ENCODE data around the gene MTMR2.

The MTMR2 gene

DNA sequence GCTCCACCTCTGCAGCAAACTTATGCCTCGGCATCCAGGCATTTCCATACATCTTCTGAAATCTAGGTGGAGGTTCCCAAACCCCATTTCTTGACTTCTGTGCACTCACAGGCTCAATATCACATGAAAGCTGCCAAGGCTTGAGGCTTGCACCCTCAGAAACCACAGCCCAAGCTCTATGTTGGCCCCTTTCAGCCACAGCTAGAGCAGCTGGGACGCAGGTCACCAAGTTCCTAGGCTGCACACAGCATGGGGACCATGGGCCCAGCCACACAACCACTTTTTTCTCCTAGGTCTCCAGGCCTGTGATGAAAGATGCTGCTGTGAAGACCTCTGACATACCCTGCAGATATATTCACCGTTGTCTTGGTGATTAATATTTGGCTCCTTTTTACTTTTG, 24.7 kb upstream of the MTMR2 start:
- CTCF ChIA-PET, result no interaction called here
- POLR2A ChIA-PET, result no interaction called here
- no peak for TF ChIP-seq CTBP1 (IDR thresholded peaks at IDR 0.05; ENCODE audit: borderline replicate concordance)
- TF ChIP-seq ZNF384 (IDR thresholded peaks at IDR 0.05), result no peak
- no peak for TF ChIP-seq FOXM1 (IDR thresholded peaks at IDR 0.05; ENCODE audit: borderline replicate concordance)
- no peak for TF ChIP-seq L3MBTL2 (conservative IDR thresholded peaks at IDR 0.05)

DNA sequence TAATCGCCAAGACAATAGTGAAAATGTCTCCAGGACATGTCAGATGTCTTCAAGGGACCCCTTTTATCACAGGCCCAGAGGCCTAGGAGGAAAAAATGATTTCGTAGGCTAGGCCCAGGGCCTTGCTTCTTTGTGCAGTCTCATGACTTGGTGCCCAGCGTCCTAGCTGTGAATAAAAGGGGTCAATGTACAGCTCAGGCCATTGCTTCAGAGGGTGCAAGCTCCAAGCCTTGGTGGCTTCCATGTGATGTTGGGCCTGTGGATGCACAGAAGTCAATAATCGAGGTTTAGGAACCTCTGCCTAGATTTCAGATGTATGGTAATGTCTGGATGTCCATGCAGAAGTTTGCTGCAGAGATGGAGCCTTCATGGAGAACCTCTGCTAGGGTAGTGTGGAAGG, 20.7 kb upstream of the MTMR2 start:
- no peak for TF ChIP-seq ZNF384 (IDR thresholded peaks at IDR 0.05)
- no peak for TF ChIP-seq FOXA1 (IDR thresholded peaks at IDR 0.05)
- no peak for TF ChIP-seq TARDBP (IDR thresholded peaks at IDR 0.05)
- TF ChIP-seq L3MBTL2 (conservative IDR thresholded peaks at IDR 0.05), result no peak
- no peak for TF ChIP-seq BHLHE40 (IDR thresholded peaks at IDR 0.05; ENCODE audit: borderline replicate concordance)
- TF ChIP-seq ARNT (IDR thresholded peaks at IDR 0.05), result no peak
- no peak for TF ChIP-seq ELF4 (IDR thresholded peaks at IDR 0.05)
- TF ChIP-seq, protein P1, sequence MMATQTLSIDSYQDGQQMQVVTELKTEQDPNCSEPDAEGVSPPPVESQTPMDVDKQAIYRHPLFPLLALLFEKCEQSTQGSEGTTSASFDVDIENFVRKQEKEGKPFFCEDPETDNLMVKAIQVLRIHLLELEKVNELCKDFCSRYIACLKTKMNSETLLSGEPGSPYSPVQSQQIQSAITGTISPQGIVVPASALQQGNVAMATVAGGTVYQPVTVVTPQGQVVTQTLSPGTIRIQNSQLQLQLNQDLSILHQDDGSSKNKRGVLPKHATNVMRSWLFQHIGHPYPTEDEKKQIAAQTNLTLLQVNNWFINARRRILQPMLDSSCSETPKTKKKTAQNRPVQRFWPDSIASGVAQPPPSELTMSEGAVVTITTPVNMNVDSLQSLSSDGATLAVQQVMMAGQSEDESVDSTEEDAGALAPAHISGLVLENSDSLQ (IDR thresholded peaks at IDR 0.05), result no peak
- TF ChIP-seq FOXM1 (IDR thresholded peaks at IDR 0.05; ENCODE audit: borderline replicate concordance), result no peak
- no peak for TF ChIP-seq SP1 (IDR thresholded peaks at IDR 0.05)
- no peak for TF ChIP-seq NFRKB (IDR thresholded peaks at IDR 0.05)
- no peak for TF ChIP-seq LEF1 (IDR thresholded peaks at IDR 0.05; ENCODE audit: borderline replicate concordance)
- TF ChIP-seq SUZ12 (IDR thresholded peaks at IDR 0.05), result no peak
- no peak for TF ChIP-seq CTBP1 (IDR thresholded peaks at IDR 0.05; ENCODE audit: borderline replicate concordance)
- TF ChIP-seq FOXK2 (IDR thresholded peaks at IDR 0.05), result no peak
- no peak for TF ChIP-seq HDGF (IDR thresholded peaks at IDR 0.05; ENCODE audit: borderline replicate concordance)
- CTCF ChIA-PET, result no interaction called here
- POLR2A ChIA-PET, result no interaction called here
- DNase-seq (ENCODE audit: extremely low spot score), result no peak

More for the DNA sequence above, 24.7 kb upstream of the MTMR2 start:
- no peak for DNase-seq (ENCODE audit: extremely low spot score)

DNA sequence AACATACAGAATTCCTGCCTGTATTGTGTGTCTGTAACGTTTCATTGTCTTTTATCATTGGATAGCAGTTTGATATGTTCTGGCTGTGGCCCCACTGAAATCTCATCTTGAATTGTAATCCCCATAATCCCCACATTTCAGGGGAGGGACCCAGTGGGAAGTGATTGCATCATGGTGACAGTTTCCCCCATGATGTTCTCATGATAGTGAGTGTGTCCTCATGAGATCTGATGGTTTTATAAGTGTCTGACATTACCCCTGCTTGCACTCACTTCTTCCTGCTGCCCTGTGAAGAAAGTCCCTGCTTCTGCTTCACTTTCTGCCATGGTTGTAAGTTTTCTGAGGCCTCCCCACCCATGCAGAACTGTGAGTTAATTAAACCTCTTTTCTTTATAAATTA, 19.6 kb upstream of the MTMR2 start:
- POLR2A ChIA-PET, result no interaction called here
- DNase-seq (ENCODE audit: extremely low spot score), result no peak
- TF ChIP-seq ARNT (IDR thresholded peaks at IDR 0.05), result no peak
- TF ChIP-seq FOXM1 (IDR thresholded peaks at IDR 0.05; ENCODE audit: borderline replicate concordance), result no peak
- no peak for TF ChIP-seq SP1 (IDR thresholded peaks at IDR 0.05)
- TF ChIP-seq CTBP1 (IDR thresholded peaks at IDR 0.05; ENCODE audit: borderline replicate concordance), result no peak
- TF ChIP-seq ZNF384 (IDR thresholded peaks at IDR 0.05), result no peak
- TF ChIP-seq BHLHE40 (IDR thresholded peaks at IDR 0.05; ENCODE audit: borderline replicate concordance), result no peak
- no peak for TF ChIP-seq HDGF (IDR thresholded peaks at IDR 0.05; ENCODE audit: borderline replicate concordance)
- TF ChIP-seq L3MBTL2 (conservative IDR thresholded peaks at IDR 0.05), result no peak
- TF ChIP-seq, protein P1 (IDR thresholded peaks at IDR 0.05), result no peak
- no peak for TF ChIP-seq SUZ12 (IDR thresholded peaks at IDR 0.05)
- no peak for TF ChIP-seq FOXK2 (IDR thresholded peaks at IDR 0.05)
- no peak for TF ChIP-seq TARDBP (IDR thresholded peaks at IDR 0.05)
- TF ChIP-seq FOXA1 (IDR thresholded peaks at IDR 0.05), result no peak
- no peak for TF ChIP-seq NFRKB (IDR thresholded peaks at IDR 0.05)
- TF ChIP-seq ELF4 (IDR thresholded peaks at IDR 0.05), result no peak
- CTCF ChIA-PET, result no interaction called here

DNA sequence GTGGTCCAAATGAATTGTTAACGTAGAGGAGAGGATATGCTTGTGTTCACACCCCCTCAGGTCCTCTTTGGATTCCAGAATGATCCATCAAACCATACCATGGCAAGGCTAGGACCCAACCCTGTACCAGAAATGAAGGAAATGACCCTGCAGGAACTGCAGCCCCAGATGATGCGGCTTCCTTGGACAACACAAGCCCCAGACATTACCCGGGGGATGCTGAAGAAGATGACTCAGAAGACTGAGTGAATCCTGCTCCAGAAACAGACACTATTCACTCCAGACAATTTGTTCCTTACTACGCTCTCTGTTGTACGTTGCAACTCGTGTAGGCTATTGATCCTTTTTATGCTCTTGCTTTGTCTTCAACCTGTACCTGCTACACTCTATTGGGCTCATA, 15.2 kb upstream of the MTMR2 start:
- no peak for TF ChIP-seq FOXM1 (IDR thresholded peaks at IDR 0.05; ENCODE audit: borderline replicate concordance)
- TF ChIP-seq SP1 (IDR thresholded peaks at IDR 0.05), result no peak
- no peak for TF ChIP-seq TARDBP (IDR thresholded peaks at IDR 0.05)
- TF ChIP-seq ARNT (IDR thresholded peaks at IDR 0.05), result no peak
- TF ChIP-seq, protein P1 (IDR thresholded peaks at IDR 0.05), result no peak
- TF ChIP-seq SUZ12 (IDR thresholded peaks at IDR 0.05), result no peak
- no peak for TF ChIP-seq FOXA1 (IDR thresholded peaks at IDR 0.05)
- no peak for TF ChIP-seq HDGF (IDR thresholded peaks at IDR 0.05; ENCODE audit: borderline replicate concordance)
- TF ChIP-seq BHLHE40 (IDR thresholded peaks at IDR 0.05; ENCODE audit: borderline replicate concordance), result no peak
- no peak for TF ChIP-seq NFRKB (IDR thresholded peaks at IDR 0.05)
- no peak for TF ChIP-seq L3MBTL2 (conservative IDR thresholded peaks at IDR 0.05)
- POLR2A ChIA-PET, result no interaction called here
- CTCF ChIA-PET, result no interaction called here
- no peak for DNase-seq (ENCODE audit: extremely low spot score)

DNA sequence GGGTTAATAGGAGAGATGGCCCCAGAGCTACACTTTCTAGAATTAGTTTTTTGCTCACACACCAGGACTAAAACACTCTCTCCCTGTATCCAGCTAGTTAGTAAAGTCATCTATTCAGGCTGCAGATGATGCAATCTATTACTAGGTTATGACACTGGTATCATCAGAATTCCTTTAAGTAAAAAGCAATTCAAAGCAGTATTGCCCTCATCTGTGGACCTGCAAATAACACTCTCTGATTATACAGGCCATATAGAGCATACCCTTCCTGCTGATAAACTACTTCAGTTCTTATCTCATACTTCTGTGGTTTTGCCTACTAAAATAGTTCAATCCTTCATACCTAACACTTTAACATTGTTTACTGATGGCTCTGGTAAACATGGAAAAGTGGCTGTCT, 13.5 kb upstream of the MTMR2 start:
- POLR2A ChIA-PET, result no interaction called here
- CTCF ChIA-PET, result no interaction called here
- no peak for DNase-seq (ENCODE audit: extremely low spot score)
- TF ChIP-seq SUZ12 (IDR thresholded peaks at IDR 0.05), result no peak
- no peak for TF ChIP-seq TARDBP (IDR thresholded peaks at IDR 0.05)
- no peak for TF ChIP-seq ELF4 (IDR thresholded peaks at IDR 0.05)
- no peak for TF ChIP-seq CTBP1 (IDR thresholded peaks at IDR 0.05; ENCODE audit: borderline replicate concordance)
- no peak for TF ChIP-seq ARNT (IDR thresholded peaks at IDR 0.05)
- no peak for TF ChIP-seq BHLHE40 (IDR thresholded peaks at IDR 0.05; ENCODE audit: borderline replicate concordance)
- no peak for TF ChIP-seq FOXM1 (IDR thresholded peaks at IDR 0.05; ENCODE audit: borderline replicate concordance)
- TF ChIP-seq, protein P1 (IDR thresholded peaks at IDR 0.05), result no peak
- no peak for TF ChIP-seq NFRKB (IDR thresholded peaks at IDR 0.05)
- TF ChIP-seq HDGF (IDR thresholded peaks at IDR 0.05; ENCODE audit: borderline replicate concordance), result no peak
- TF ChIP-seq L3MBTL2 (conservative IDR thresholded peaks at IDR 0.05), result no peak
- TF ChIP-seq SP1 (IDR thresholded peaks at IDR 0.05), result no peak
- TF ChIP-seq ZNF384 (IDR thresholded peaks at IDR 0.05), result no peak
- TF ChIP-seq FOXA1 (IDR thresholded peaks at IDR 0.05), result no peak
- no peak for TF ChIP-seq LEF1 (IDR thresholded peaks at IDR 0.05; ENCODE audit: borderline replicate concordance)
- TF ChIP-seq FOXK2 (IDR thresholded peaks at IDR 0.05), result no peak

DNA sequence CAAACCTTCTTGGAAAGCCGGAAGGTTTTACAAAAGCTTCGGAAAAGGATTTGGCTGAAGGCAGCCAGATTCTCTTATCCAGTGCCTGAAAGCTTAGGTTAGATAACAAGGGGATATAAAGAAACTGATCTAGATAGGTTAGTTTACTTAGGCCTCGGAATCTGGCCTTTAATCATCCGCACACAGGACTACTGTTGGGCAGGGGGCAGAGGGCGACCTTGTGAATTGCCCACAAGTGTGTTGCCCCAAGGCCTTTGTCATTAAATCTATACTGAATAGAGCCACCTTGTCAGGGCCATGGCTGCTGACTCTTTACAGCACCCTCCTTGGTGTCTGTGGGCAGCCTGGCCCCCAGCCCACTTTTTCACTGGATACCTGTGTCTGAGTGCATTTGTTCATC, 9.7 kb upstream of the MTMR2 start:
- ChIA-PET POLR2A (no interaction called here), CTCF (no interaction called here)
- no peak for TF ChIP-seq ZNF384 (IDR thresholded peaks at IDR 0.05)
- TF ChIP-seq L3MBTL2 (conservative IDR thresholded peaks at IDR 0.05), result no peak
- no peak for DNase-seq (ENCODE audit: extremely low spot score)
